ENCODE data around the gene ZC3H12C. TPM values are rescaled to one million over a fixed set of nuclear protein-coding genes. Genes with fewer than 3 reads are reported as not detected.

Gene ZC3H12C
- total RNA-seq, 1 donor from 2014 or later: 9.6 TPM

DNA sequence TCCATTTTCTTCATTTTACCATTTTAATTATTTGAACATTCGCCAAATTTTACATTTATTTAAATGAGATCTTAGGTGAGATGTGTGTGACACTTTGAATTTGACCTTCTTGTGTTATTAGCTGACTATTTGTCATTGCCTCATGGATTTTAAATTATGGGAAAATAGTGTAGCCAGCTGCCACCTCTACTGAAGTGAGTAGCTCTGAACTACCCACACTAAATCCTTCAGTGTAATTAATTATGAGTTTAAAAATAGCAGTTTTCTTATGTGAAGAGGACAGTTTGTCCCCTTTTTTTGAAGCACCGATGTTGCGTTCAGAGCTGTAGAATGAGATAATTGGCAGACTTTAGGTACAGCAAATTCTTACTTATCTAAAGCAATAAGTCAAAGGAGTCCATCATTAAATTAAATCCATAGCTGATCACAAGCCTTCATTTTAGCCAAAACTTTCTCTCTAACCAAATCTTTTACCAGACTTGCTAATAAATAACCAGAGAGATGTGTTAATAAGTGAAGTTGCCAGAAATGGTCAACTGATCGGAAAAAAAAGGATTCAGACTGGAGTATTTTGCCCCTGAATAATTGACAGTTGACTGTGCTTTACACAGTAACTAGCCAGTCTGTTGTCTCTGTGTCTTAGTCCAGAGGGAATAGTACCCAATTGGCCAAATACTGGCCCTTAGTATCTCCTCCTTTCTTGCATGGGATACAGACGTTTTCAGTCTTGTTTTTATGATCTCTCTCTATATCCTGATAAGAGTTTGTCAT is 75.0 kb downstream of the ZC3H12C start:
- H3K27me3 Mint-ChIP-seq: no peaks in the 10 kb centered on the region
- TF ChIP-seq, protein P1, sequence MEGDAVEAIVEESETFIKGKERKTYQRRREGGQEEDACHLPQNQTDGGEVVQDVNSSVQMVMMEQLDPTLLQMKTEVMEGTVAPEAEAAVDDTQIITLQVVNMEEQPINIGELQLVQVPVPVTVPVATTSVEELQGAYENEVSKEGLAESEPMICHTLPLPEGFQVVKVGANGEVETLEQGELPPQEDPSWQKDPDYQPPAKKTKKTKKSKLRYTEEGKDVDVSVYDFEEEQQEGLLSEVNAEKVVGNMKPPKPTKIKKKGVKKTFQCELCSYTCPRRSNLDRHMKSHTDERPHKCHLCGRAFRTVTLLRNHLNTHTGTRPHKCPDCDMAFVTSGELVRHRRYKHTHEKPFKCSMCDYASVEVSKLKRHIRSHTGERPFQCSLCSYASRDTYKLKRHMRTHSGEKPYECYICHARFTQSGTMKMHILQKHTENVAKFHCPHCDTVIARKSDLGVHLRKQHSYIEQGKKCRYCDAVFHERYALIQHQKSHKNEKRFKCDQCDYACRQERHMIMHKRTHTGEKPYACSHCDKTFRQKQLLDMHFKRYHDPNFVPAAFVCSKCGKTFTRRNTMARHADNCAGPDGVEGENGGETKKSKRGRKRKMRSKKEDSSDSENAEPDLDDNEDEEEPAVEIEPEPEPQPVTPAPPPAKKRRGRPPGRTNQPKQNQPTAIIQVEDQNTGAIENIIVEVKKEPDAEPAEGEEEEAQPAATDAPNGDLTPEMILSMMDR (IDR thresholded peaks at IDR 0.05; ENCODE audit: unreplicated experiment): no peak
- H3K9me3 Mint-ChIP-seq (ENCODE audit: low read depth): no peaks in the 10 kb centered on the region
- H3K4me1 Mint-ChIP-seq (ENCODE audit: low read depth): no peaks in the 10 kb centered on the region
- H3K27ac Mint-ChIP-seq: no peak overlapping the region
- no peak overlapping the region for H3K4me3 Mint-ChIP-seq (ENCODE audit: low read depth)
- H3K36me3 Mint-ChIP-seq (ENCODE audit: insufficient read depth): peaks cover 8% of the 10 kb centered on the region
- DNase-seq (ENCODE audit: low spot score, unreplicated experiment): no peak

DNA sequence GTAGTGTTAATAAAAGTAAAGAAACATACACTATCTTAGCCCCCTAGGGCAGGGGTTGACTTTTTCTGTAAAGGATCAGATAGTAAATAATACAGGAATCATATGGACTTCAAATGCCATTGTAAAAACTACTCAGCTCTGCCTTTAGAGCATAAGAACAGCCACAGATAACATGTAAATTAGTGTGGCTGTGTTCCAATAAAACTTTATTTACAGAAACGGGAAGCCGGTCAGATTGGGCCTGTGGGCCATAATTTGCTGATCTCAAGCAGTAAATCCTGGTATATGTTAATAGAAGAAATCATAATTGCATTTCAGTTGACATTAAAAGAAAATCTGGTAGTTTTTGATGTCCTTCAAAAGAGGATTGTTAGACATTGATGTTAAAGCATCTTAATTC is 76.5 kb downstream of the ZC3H12C start:
- Mint-ChIP-seq H3K4me3 (ENCODE audit: low read depth) (no peak overlapping the region), H3K4me1 (ENCODE audit: low read depth) (peaks cover 6% of the 10 kb centered on the region), H3K27ac (no peak overlapping the region), H3K36me3 (ENCODE audit: insufficient read depth) (peaks cover 6% of the 10 kb centered on the region), H3K27me3 (peaks cover 4% of the 10 kb centered on the region), H3K9me3 (ENCODE audit: low read depth) (no peaks in the 10 kb centered on the region)
- TF ChIP-seq, protein P1 (IDR thresholded peaks at IDR 0.05; ENCODE audit: unreplicated experiment): no peak
- DNase-seq (ENCODE audit: low spot score, unreplicated experiment): no peak

DNA sequence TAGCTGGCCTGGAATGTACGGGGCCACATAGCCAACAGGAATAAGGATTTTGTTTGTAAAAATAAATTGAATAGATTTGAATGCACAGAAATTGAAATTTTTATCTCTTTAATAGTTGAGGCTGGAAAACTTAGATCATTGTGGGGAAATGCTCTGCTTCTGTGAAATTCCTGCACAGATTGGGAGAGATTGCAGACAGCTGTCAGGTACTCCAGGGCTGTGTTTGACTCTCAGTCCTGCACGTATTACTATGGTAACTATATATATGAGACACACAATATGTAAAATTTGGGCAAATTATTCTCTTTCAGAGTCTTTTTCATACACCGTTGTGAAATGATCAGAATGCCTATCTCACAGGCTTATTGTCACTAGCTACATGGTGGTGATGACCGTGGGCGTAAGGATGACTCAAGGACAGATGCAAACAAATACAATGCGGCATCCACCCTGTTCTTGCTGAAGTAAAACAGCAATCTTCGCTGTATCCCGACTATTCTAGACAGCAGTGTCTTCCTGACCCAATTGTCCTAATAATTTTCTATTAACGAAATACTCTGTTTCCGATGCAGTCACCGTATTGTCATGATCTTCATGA is 79.4 kb downstream of the ZC3H12C start:
- Mint-ChIP-seq H3K27me3 (peaks cover 4% of the 10 kb centered on the region), H3K36me3 (ENCODE audit: insufficient read depth) (no peaks in the 10 kb centered on the region)

DNA sequence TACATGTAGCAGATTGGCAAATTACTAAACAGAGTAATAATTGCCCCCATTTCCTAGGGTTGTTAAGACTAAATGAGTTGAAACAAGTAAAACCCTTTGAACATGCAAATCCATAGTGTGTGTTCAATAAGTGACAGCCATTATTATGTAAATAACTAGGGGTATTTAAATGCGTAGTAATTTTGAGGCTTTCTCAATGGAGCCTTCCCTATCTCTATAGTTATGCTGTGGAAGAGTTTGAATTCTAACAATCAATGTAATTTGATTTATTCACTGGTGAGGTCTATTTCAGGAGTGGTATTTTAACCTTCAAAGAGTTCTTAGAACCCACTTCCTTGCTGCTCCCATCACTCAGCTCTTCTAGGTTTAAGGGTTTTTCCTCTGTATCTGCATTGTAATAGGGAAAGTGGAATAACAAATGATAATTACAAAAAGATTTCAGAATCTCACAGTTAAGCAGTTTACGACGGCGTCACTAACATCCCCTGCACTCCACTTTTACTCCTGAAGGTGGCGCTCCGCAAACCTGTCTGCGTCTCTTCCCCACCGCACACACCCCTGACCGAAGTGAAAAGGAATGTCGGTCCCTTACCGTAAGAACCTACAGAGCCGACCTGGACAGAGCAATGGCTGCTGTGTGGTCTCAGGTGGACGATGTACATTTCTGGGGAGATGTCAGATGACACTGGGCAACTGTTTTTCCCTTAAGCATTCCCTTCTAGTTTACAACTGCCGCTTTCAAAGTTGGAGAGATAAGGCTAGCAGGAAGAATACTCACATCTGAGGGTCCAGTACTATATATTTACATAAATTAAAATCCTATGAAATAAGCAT is 80.8 kb downstream of the ZC3H12C start:
- Mint-ChIP-seq H3K27ac (no peak overlapping the region), H3K4me3 (ENCODE audit: low read depth) (peak overlapping the region; percentile 16), H3K36me3 (ENCODE audit: insufficient read depth) (no peaks in the 10 kb centered on the region), H3K27me3 (peaks cover 11% of the 10 kb centered on the region), H3K4me1 (ENCODE audit: low read depth) (peaks cover 6% of the 10 kb centered on the region), H3K9me3 (ENCODE audit: low read depth) (no peaks in the 10 kb centered on the region)
- TF ChIP-seq, protein P1 (IDR thresholded peaks at IDR 0.05; ENCODE audit: unreplicated experiment): peak; percentile 91
- DNase-seq (ENCODE audit: low spot score, unreplicated experiment): peak; percentile 52

More for the DNA sequence above, 79.4 kb downstream of the ZC3H12C start:
- no peak overlapping the region for H3K27ac Mint-ChIP-seq
- no peaks in the 10 kb centered on the region for H3K9me3 Mint-ChIP-seq (ENCODE audit: low read depth)
- no peak overlapping the region for H3K4me3 Mint-ChIP-seq (ENCODE audit: low read depth)
- H3K4me1 Mint-ChIP-seq (ENCODE audit: low read depth): peaks cover 6% of the 10 kb centered on the region
- TF ChIP-seq, protein P1 (IDR thresholded peaks at IDR 0.05; ENCODE audit: unreplicated experiment): no peak
- no peak for DNase-seq (ENCODE audit: low spot score, unreplicated experiment)

DNA sequence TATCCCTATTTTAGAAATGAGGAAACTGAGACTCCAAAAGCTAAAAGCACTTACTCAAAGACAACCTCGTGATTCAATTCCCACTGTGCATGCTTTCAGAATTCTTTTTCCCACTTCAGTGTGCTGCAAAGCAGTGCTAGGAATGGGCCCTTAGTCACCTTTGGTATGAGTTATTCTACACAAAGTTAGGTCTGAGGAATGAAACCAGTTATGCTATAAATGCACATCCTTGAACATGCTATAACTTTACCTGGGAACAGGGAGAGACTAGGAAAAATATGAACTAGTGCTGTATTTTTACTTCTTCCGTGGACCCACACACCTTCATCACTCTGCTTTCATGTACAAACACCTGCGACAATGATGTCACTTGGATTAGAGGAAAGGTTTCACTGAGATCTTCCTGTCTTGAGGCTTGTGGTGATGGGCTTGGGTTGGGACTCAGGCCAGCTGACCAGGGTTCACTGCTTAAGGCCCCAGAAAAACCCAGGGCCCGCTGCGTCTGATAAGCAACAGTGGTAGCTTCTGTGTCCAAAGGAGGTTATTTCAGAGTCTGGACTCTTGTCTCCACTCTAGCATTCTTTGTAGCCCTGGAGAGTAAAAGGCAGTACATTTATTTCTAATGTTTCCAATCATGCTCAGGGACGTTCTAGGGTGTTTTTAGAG is 81.6 kb downstream of the ZC3H12C start:
- Mint-ChIP-seq H3K4me3 (ENCODE audit: low read depth) (no peak overlapping the region), H3K27me3 (peaks cover 11% of the 10 kb centered on the region), H3K27ac (no peak overlapping the region), H3K36me3 (ENCODE audit: insufficient read depth) (no peaks in the 10 kb centered on the region), H3K9me3 (ENCODE audit: low read depth) (no peaks in the 10 kb centered on the region), H3K4me1 (ENCODE audit: low read depth) (peaks cover 6% of the 10 kb centered on the region)
- TF ChIP-seq, protein P1 (IDR thresholded peaks at IDR 0.05; ENCODE audit: unreplicated experiment): no peak
- no peak for DNase-seq (ENCODE audit: low spot score, unreplicated experiment)
